ENCODE data around the gene PNMT. TPM values are rescaled to one million over a fixed set of nuclear protein-coding genes. Genes with fewer than 3 reads are reported as not detected.

The PNMT gene
- total and polyA plus RNA-seq, 7 donors = 1.2 to 5.4 (median 2.8) TPM

- H3K27me3 ChIP-seq = peaks cover 23 to 33% (median 30%) of the 10 kb centered on the region in 3 donors
- H3K4me1 ChIP-seq = peaks cover 0 to 6% (median 0%) of the 10 kb centered on the region in 4 donors
- no peak overlapping the region for H3K4me3 ChIP-seq
- TF ChIP-seq POLR2AphosphoS5 (IDR thresholded peaks at IDR 0.05) (no peak), POLR2A (IDR thresholded peaks at IDR 0.05) (no peak)
- intact Hi-C loops (cut with DNase I) = no loop called here
- H3K27ac ChIP-seq = no peak overlapping the region
- no peaks in the 10 kb centered on the region for H3K36me3 ChIP-seq
- 80 to 82% methylated on average over 5 of the region's 5 CpGs for WGBS, 2 donors
- H3K9me3 ChIP-seq = no peaks in the 10 kb centered on the region
- no peak for DNase-seq
These were observed 5.9 kb downstream of the PNMT start for GRCh38 chr17:39674179-39674578.

GRCh38 chr17:39674702-39675389 lies 6.6 kb downstream of the PNMT start:
- intact Hi-C loops (cut with DNase I) = no loop called here
- Histone ChIP-seq H3K27me3 (peaks cover 16 to 26% (median 24%) of the 10 kb centered on the region in 3 donors), H3K36me3 (peaks cover 0 to 3% (median 0%) of the 10 kb centered on the region in 4 donors), H3K4me1 (peaks cover 0 to 6% (median 0%) of the 10 kb centered on the region in 4 donors), H3K4me3 (no peak overlapping the region), H3K9me3 (no peaks in the 10 kb centered on the region), H3K27ac (no peak overlapping the region)
- TF ChIP-seq POLR2AphosphoS5 (IDR thresholded peaks at IDR 0.05) (no peak), POLR2A (IDR thresholded peaks at IDR 0.05) (no peak), EP300 (IDR thresholded peaks at IDR 0.05) (no peak)
- TF ChIP-seq, protein P1, sequence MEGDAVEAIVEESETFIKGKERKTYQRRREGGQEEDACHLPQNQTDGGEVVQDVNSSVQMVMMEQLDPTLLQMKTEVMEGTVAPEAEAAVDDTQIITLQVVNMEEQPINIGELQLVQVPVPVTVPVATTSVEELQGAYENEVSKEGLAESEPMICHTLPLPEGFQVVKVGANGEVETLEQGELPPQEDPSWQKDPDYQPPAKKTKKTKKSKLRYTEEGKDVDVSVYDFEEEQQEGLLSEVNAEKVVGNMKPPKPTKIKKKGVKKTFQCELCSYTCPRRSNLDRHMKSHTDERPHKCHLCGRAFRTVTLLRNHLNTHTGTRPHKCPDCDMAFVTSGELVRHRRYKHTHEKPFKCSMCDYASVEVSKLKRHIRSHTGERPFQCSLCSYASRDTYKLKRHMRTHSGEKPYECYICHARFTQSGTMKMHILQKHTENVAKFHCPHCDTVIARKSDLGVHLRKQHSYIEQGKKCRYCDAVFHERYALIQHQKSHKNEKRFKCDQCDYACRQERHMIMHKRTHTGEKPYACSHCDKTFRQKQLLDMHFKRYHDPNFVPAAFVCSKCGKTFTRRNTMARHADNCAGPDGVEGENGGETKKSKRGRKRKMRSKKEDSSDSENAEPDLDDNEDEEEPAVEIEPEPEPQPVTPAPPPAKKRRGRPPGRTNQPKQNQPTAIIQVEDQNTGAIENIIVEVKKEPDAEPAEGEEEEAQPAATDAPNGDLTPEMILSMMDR (IDR thresholded peaks at IDR 0.05) = no peak
- 16 to 32% methylated on average over 11 of the region's 11 CpGs for WGBS, 2 donors
- no peak for DNase-seq

GRCh38 chr17:39675390-39676082 lies 7.3 kb downstream of the PNMT start:
- WGBS, 2 donors = 38 to 71% methylated on average over 10 of the region's 10 CpGs
- intact Hi-C loops (cut with DNase I) = no loop called here
- peaks cover 0 to 8% (median 0%) of the 10 kb centered on the region in 4 donors for H3K36me3 ChIP-seq
- H3K27me3 ChIP-seq = peaks cover 11 to 20% (median 17%) of the 10 kb centered on the region in 3 donors
- no peaks in the 10 kb centered on the region for H3K9me3 ChIP-seq
- peaks cover 0 to 6% (median 0%) of the 10 kb centered on the region in 4 donors for H3K4me1 ChIP-seq
- TF ChIP-seq POLR2AphosphoS5 (IDR thresholded peaks at IDR 0.05) = no peak
- no peak for TF ChIP-seq POLR2A (IDR thresholded peaks at IDR 0.05)
- TF ChIP-seq, protein P1 (IDR thresholded peaks at IDR 0.05) = no peak
- TF ChIP-seq EP300 (IDR thresholded peaks at IDR 0.05) = no peak
- no peak for DNase-seq
- H3K4me3 ChIP-seq = no peak overlapping the region
- no peak overlapping the region for H3K27ac ChIP-seq

GRCh38 chr17:39676198-39676819 lies 8.1 kb downstream of the PNMT start:
- no peak for DNase-seq
- no peaks in the 10 kb centered on the region for H3K9me3 ChIP-seq
- peaks cover 6 to 12% (median 9%) of the 10 kb centered on the region in 3 donors for H3K27me3 ChIP-seq
- H3K4me1 ChIP-seq = peaks cover 0 to 6% (median 0%) of the 10 kb centered on the region in 4 donors
- intact Hi-C loops (cut with DNase I) = no loop called here
- TF ChIP-seq POLR2AphosphoS5 (IDR thresholded peaks at IDR 0.05) (no peak), POLR2A (IDR thresholded peaks at IDR 0.05) (no peak), EP300 (IDR thresholded peaks at IDR 0.05) (no peak)
- TF ChIP-seq, protein P1 (IDR thresholded peaks at IDR 0.05) = no peak
- H3K27ac ChIP-seq = no peak overlapping the region
- no peak overlapping the region for H3K4me3 ChIP-seq
- H3K36me3 ChIP-seq = peaks cover 0 to 16% (median 0%) of the 10 kb centered on the region in 4 donors
- 21 to 34% methylated on average over 7 of the region's 7 CpGs for WGBS, 2 donors

DNA sequence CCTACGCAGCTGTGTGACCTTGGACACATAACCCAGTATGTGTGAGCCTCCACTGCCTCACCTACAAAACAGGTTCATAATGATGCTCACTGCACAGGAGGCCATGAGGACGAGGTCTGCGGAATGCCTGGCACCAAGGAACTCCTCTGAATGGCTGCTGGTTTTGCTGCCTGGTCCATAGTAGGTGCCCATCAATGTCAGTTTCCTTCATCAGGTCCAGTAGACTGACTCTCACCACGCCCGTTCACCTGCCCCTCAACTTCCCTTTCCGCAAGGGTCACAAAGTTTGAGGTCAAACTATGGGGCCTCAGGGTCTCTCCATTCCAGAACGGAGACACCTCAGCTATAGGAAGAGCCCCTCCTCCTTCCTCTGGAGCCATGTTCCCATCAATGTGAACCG lies 8.8 kb downstream of the PNMT start:
- Histone ChIP-seq H3K27ac (peak overlapping the region in 1 of 4 donors; percentile 64), H3K4me1 (peaks cover 0 to 6% (median 0%) of the 10 kb centered on the region in 4 donors), H3K9me3 (no peaks in the 10 kb centered on the region), H3K4me3 (no peak overlapping the region), H3K27me3 (peaks cover 0 to 4% (median 1%) of the 10 kb centered on the region in 3 donors), H3K36me3 (peaks cover 0 to 17% (median 0%) of the 10 kb centered on the region in 4 donors)
- TF ChIP-seq POLR2AphosphoS5 (IDR thresholded peaks at IDR 0.05) (no peak), POLR2A (IDR thresholded peaks at IDR 0.05) (no peak), EP300 (IDR thresholded peaks at IDR 0.05) (no peak)
- TF ChIP-seq, protein P1 (IDR thresholded peaks at IDR 0.05) = no peak
- intact Hi-C loops (cut with DNase I) = no loop called here
- WGBS, 2 donors = 72 to 83% methylated on average over 8 of the region's 8 CpGs
- no peak for DNase-seq
